ENCODE data around the gene STARD5. TPM values are rescaled to one million over a fixed set of nuclear protein-coding genes. Genes with fewer than 3 reads are reported as not detected.

STARD5 gene
- total RNA-seq, 1 donor from 2014 or later: 4.0 TPM

DNA sequence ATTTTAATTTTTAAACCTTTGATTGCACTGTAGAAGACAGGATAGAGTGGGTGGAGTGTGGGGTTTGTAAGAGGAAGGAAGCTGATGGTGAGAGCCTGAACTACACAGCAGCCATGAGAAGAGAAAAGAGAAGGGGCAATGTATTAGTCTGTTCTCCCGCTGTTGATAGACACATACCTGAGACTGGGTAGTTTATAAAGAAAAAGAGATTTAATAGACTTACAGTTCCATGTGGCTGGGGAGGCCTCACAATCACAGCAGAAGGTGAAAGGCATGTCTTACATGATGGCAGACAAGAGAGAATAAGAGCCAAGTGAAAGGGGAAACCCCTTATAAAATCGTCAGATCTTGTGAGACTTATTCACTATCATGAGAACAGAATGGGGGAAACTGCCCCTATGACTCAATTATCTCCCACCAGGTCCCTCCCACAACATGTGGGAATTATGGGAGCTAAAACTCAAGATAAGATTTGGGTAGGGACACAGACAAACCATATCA, 37.3 kb downstream of the STARD5 start:
- no peaks in the 10 kb centered on the region for H3K9me3 Mint-ChIP-seq (ENCODE audit: low read depth)

DNA sequence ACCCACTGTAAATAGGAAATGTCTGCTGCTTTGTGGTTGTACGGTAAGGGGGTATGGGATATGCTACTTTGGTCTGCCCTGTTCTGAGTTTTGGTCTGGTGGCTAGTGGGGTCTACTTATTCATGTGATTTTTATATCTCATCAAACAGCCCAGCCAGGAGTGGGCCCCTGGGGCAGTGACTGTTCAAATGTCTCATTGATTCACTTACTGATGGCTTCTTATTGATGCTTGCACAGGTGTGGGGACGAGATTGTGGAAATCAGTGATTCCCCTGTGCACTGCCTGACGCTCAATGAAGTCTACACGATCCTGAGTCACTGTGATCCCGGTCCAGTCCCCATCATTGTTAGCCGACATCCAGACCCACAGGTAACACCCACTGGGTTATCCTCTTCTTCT, 38.5 kb downstream of the STARD5 start:
- no peak for DNase-seq (ENCODE audit: low spot score, unreplicated experiment)
- H3K27me3 Mint-ChIP-seq: peaks cover 8% of the 10 kb centered on the region
- no peaks in the 10 kb centered on the region for H3K36me3 Mint-ChIP-seq (ENCODE audit: insufficient read depth)
- no peaks in the 10 kb centered on the region for H3K4me1 Mint-ChIP-seq (ENCODE audit: low read depth)
- H3K27ac Mint-ChIP-seq: no peak overlapping the region
- TF ChIP-seq, protein P1, sequence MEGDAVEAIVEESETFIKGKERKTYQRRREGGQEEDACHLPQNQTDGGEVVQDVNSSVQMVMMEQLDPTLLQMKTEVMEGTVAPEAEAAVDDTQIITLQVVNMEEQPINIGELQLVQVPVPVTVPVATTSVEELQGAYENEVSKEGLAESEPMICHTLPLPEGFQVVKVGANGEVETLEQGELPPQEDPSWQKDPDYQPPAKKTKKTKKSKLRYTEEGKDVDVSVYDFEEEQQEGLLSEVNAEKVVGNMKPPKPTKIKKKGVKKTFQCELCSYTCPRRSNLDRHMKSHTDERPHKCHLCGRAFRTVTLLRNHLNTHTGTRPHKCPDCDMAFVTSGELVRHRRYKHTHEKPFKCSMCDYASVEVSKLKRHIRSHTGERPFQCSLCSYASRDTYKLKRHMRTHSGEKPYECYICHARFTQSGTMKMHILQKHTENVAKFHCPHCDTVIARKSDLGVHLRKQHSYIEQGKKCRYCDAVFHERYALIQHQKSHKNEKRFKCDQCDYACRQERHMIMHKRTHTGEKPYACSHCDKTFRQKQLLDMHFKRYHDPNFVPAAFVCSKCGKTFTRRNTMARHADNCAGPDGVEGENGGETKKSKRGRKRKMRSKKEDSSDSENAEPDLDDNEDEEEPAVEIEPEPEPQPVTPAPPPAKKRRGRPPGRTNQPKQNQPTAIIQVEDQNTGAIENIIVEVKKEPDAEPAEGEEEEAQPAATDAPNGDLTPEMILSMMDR (IDR thresholded peaks at IDR 0.05; ENCODE audit: unreplicated experiment): no peak
- H3K9me3 Mint-ChIP-seq (ENCODE audit: low read depth): no peaks in the 10 kb centered on the region
- H3K4me3 Mint-ChIP-seq (ENCODE audit: low read depth): no peak overlapping the region

More for the DNA sequence above, 37.3 kb downstream of the STARD5 start:
- Mint-ChIP-seq H3K27me3 (peaks cover 5% of the 10 kb centered on the region), H3K4me1 (ENCODE audit: low read depth) (no peaks in the 10 kb centered on the region), H3K4me3 (ENCODE audit: low read depth) (no peak overlapping the region), H3K27ac (no peak overlapping the region), H3K36me3 (ENCODE audit: insufficient read depth) (no peaks in the 10 kb centered on the region)
- no peak for DNase-seq (ENCODE audit: low spot score, unreplicated experiment)
- TF ChIP-seq, protein P1 (IDR thresholded peaks at IDR 0.05; ENCODE audit: unreplicated experiment): no peak

DNA sequence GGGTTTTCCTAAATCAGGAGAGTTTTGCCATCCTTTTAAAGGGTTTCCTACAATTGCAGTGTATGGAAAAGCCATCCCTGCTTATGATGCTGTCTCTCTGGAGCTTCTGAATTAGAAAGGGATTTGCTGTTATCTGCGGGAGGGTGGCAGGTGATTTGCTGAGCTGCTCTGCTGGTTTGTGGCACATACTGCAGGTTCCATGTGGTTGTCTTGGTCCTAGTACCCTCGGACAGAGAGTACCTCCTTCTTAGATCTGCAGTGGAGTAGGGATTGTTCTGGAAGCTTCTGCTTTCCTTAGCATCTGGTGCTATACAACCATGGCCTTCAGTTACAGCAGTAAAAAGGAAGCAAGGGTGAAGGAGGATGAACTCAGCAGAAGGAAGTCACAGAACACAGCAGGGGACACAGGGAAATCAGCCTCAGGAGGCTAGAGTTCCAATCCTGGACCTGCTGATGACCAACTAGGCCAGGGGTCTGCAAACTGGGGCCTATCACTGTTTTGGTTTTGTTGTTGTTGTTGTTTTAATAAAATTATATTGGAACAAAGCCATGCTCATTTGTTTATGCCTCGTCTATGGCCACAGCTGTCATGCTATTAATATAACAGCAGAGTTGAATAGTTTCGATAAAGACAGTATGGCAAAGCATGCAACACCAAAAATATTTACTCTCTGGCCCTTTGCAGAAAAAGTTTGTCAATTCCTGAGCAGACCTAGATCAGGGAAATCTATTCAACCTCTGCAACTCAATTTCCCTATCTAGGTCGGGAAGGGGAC, 39.5 kb downstream of the STARD5 start:
- Mint-ChIP-seq H3K9me3 (ENCODE audit: low read depth) (no peaks in the 10 kb centered on the region), H3K27me3 (peaks cover 11% of the 10 kb centered on the region), H3K27ac (no peak overlapping the region), H3K4me3 (ENCODE audit: low read depth) (no peak overlapping the region), H3K4me1 (ENCODE audit: low read depth) (no peaks in the 10 kb centered on the region), H3K36me3 (ENCODE audit: insufficient read depth) (no peaks in the 10 kb centered on the region)
- TF ChIP-seq, protein P1 (IDR thresholded peaks at IDR 0.05; ENCODE audit: unreplicated experiment): no peak
- no peak for DNase-seq (ENCODE audit: low spot score, unreplicated experiment)

DNA sequence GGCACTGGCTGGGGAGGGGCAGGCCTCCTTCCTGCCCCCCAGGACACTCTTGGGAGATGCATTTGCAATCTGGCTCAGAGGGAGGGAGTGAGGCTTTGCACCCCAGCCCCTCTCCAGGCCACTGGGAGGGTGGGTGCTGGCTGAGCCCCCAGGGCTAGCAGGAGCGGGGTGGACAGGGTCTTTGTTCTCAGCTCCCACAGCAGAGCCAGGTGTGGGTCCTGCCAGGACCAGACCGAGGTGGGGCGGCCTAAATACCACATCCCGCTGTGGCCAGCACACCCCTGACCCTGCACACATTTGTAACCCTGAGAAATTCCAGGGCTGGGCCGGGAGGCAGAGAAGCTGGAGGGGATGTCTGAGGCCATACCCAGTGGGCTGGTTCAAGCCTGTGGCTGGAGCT, 41.0 kb downstream of the STARD5 start:
- no peak overlapping the region for H3K27ac Mint-ChIP-seq
- DNase-seq (ENCODE audit: low spot score, unreplicated experiment): no peak
- TF ChIP-seq, protein P1 (IDR thresholded peaks at IDR 0.05; ENCODE audit: unreplicated experiment): no peak
- H3K4me1 Mint-ChIP-seq (ENCODE audit: low read depth): no peaks in the 10 kb centered on the region
- H3K9me3 Mint-ChIP-seq (ENCODE audit: low read depth): no peaks in the 10 kb centered on the region
- no peaks in the 10 kb centered on the region for H3K36me3 Mint-ChIP-seq (ENCODE audit: insufficient read depth)
- peaks cover 11% of the 10 kb centered on the region for H3K27me3 Mint-ChIP-seq
- H3K4me3 Mint-ChIP-seq (ENCODE audit: low read depth): no peak overlapping the region

DNA sequence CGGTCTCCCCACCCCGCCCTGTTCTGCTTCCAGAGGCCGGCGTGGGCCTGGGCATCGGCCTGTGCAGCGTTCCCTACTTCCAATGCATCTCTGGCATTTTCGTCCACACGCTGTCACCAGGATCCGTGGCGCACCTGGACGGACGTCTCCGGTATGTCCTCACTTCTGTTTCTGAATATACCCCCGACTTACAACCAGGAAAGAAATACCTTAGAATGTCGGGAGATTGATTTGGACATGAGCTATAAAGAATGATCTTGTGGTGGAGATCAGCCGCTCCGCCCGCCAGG, 41.4 kb downstream of the STARD5 start:
- Mint-ChIP-seq H3K27me3 (peaks cover 11% of the 10 kb centered on the region), H3K9me3 (ENCODE audit: low read depth) (no peaks in the 10 kb centered on the region), H3K36me3 (ENCODE audit: insufficient read depth) (no peaks in the 10 kb centered on the region), H3K27ac (no peak overlapping the region), H3K4me3 (ENCODE audit: low read depth) (no peak overlapping the region), H3K4me1 (ENCODE audit: low read depth) (no peaks in the 10 kb centered on the region)
- DNase-seq (ENCODE audit: low spot score, unreplicated experiment): no peak
- TF ChIP-seq, protein P1 (IDR thresholded peaks at IDR 0.05; ENCODE audit: unreplicated experiment): no peak

Measured in progenitor cell of endocrine pancreas (in vitro differentiated cells).